Measurements from ENCODE around the gene SYCP3. TPM values are rescaled to one million over a fixed set of nuclear protein-coding genes. Genes with fewer than 3 reads are reported as not detected.

SYCP3 gene
- total and polyA plus RNA-seq, 2 of the 13 experiments (the other 11 are each of a cell fraction or from before 2014, with no cell fraction given): not detected

DNA sequence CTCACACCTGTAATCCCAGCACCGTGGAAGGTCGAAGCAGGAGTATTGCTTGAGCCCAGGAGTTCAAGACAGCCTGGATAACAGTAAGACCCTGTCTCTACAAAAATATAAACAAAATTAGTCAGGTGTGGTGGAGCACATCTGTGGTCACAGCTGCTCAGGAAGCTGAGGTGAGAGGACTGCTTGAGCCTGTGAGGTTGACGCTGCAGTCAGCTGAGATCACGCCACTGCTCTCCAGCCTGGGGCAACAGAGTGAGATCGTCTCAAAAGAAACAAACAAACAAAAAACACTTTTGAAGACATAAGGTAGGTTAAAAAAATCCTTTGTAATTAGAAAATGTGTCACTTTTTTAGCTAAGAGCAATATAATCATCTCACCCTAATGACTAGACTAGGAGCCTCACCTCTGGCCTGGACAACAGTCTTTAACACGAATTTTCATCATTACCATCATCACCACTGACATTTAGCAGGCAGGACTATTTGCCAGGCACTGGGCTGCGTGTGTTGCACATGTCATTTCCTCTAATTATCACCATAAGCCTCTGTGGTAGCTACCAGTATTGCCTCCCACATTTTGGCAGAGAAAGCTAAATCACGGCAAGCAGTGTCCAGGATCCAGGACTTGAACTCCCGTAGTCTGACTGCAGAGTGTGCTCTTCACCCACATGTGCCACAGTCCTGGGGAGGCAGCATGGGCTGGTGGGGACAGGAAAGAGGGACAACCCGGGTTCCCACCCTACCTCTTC is 4.6 kb upstream of the SYCP3 start:
- H3K27me3 ChIP-seq (ENCODE audit: control insufficient read depth in 1 of 2, insufficient read depth in 2 of 2, low read length in 2 of 2): no peaks in the 10 kb centered on the region
- intact Hi-C loops (cut with micrococcal nuclease; ENCODE audit: unreplicated experiment) (no loop called here), in situ Hi-C loops (cut with HindIII; ENCODE audit: extremely low pct_ligation_motif_present, low pct_unique_long_range_greater_than_20kb) (no loop called here)
- FAIRE-seq (no peak), DNase-seq (ENCODE audit: low spot score) (no peak), ATAC-seq (peak; percentile 29; the same call in 2 of the 3 replicates)
- BruUV-seq (replicated peaks): no TSS peak
- no peak overlapping the region for H3K27ac ChIP-seq (ENCODE audit: extremely low read length, insufficient read depth, low read length)
- POLR2A ChIA-PET: no interaction called here
- peaks cover 17 to 51% of the 10 kb centered on the region in 2 experiments for H3K36me3 ChIP-seq (replicated peaks in 1 of 2; ENCODE audit: control insufficient read depth in 1 of 2, insufficient read depth in 2 of 2, low read length in 2 of 2)
- no peaks in the 10 kb centered on the region for H3K79me2 ChIP-seq (ENCODE audit: insufficient read depth, low read length)
- H2AFZ ChIP-seq (ENCODE audit: low read length): no peak overlapping the region
- WGBS (ENCODE audit: low lambda C conversion rate): 88% methylated on average over 8 of the region's 10 CpGs
- CTCF ChIA-PET (ENCODE audit: low intra/inter-chr PET ratio, low total read pairs): no interaction called here
- no peaks in the 10 kb centered on the region for H4K20me1 ChIP-seq (ENCODE audit: insufficient read depth, low read length)
- no peak overlapping the region for H3K9ac ChIP-seq (ENCODE audit: insufficient read depth, low read depth, low read length)
- H3K9me3 ChIP-seq (ENCODE audit: low read length): no peaks in the 10 kb centered on the region
- no peaks in the 10 kb centered on the region for H3K4me1 ChIP-seq (ENCODE audit: insufficient read depth, low read length)
- H3K4me3 ChIP-seq (replicated peaks in 1 of 3; ENCODE audit: insufficient read depth in 1 of 3, low read depth in 2 of 3, low read length in 3 of 3): no peak overlapping the region
- no peak overlapping the region for H3K4me2 ChIP-seq (ENCODE audit: low read depth, low read length)
- no peak for TF ChIP-seq CBX1 (IDR thresholded peaks at IDR 0.05; ENCODE audit: low read depth)
- TF ChIP-seq ZHX2 (IDR thresholded peaks at IDR 0.05; ENCODE audit: low read depth): no peak
- TF ChIP-seq ZHX2 (CRISPR knock-in tag; IDR thresholded peaks at IDR 0.05; ENCODE audit: borderline replicate concordance): no peak
- no peak for TF ChIP-seq SALL1 (CRISPR knock-in tag; IDR thresholded peaks at IDR 0.05)
- no peak for TF ChIP-seq ZNF180 (CRISPR knock-in tag; IDR thresholded peaks at IDR 0.05; ENCODE audit: borderline replicate concordance, low read depth)
- TF ChIP-seq HMGXB4 (CRISPR knock-in tag; IDR thresholded peaks at IDR 0.05; ENCODE audit: borderline replicate concordance in 1 of 2, low read depth in 1 of 2): no peak
- TF ChIP-seq MBD4 (IDR thresholded peaks at IDR 0.05; ENCODE audit: borderline replicate concordance, low read length): no peak
- TF ChIP-seq KMT2A (CRISPR knock-in tag; IDR thresholded peaks at IDR 0.05): no peak
- no peak for TF ChIP-seq TEF (CRISPR knock-in tag; IDR thresholded peaks at IDR 0.05)
- TF ChIP-seq, protein P1, sequence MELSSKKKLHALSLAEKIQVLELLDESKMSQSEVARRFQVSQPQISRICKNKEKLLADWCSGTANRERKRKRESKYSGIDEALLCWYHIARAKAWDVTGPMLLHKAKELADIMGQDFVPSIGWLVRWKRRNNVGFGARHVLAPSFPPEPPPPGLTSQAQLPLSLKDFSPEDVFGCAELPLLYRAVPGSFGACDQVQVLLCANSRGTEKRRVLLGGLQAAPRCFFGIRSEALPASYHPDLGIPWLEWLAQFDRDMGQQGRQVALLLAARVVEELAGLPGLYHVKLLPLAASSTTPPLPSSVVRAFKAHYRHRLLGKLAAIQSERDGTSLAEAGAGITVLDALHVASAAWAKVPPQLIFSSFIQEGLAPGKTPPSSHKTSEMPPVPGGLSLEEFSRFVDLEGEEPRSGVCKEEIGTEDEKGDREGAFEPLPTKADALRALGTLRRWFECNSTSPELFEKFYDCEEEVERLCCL (CRISPR knock-in tag; IDR thresholded peaks at IDR 0.05; ENCODE audit: borderline replicate concordance): no peak
- no peak for TF ChIP-seq HNF4A (CRISPR knock-in tag; IDR thresholded peaks at IDR 0.05)
- no peak for TF ChIP-seq NRL (CRISPR knock-in tag; IDR thresholded peaks at IDR 0.05; ENCODE audit: borderline replicate concordance)
- TF ChIP-seq ZNF546 (CRISPR knock-in tag; conservative IDR thresholded peaks at IDR 0.05): no peak
- TF ChIP-seq FOXJ3 (CRISPR knock-in tag; IDR thresholded peaks at IDR 0.05; ENCODE audit: borderline replicate concordance): no peak
